ENCODE results near the gene CPB1.

CPB1 gene

GRCh38 chr3:148882288-148882687 is 54.7 kb downstream of the CPB1 start:
- no peak for TF ChIP-seq POLR2AphosphoS5 (IDR thresholded peaks at IDR 0.05; ENCODE audit: low read depth, low read length)
- no peak for TF ChIP-seq FOXP2 (optimal IDR thresholded peaks at IDR 0.05; ENCODE audit: borderline replicate concordance, extremely low read depth, extremely low read length, insufficient read depth)
- no peak for TF ChIP-seq SIN3A (IDR thresholded peaks at IDR 0.05; ENCODE audit: borderline replicate concordance, insufficient read depth, low read length)
- TF ChIP-seq REST (IDR thresholded peaks at IDR 0.05; ENCODE audit: insufficient read depth in 1 of 2, low read depth in 2 of 2, low read length in 2 of 2): no peak
- TF ChIP-seq TAF1 (IDR thresholded peaks at IDR 0.05; ENCODE audit: borderline replicate concordance, insufficient read depth, low read length): no peak

- no peak for TF ChIP-seq SIN3A (IDR thresholded peaks at IDR 0.05; ENCODE audit: borderline replicate concordance, insufficient read depth, low read length)
- TF ChIP-seq TAF1 (IDR thresholded peaks at IDR 0.05; ENCODE audit: borderline replicate concordance, insufficient read depth, low read length): no peak
- TF ChIP-seq FOXP2 (optimal IDR thresholded peaks at IDR 0.05; ENCODE audit: borderline replicate concordance, extremely low read depth, extremely low read length, insufficient read depth): no peak
- TF ChIP-seq REST (IDR thresholded peaks at IDR 0.05; ENCODE audit: insufficient read depth in 1 of 2, low read depth in 2 of 2, low read length in 2 of 2): no peak
- no peak for TF ChIP-seq POLR2AphosphoS5 (IDR thresholded peaks at IDR 0.05; ENCODE audit: low read depth, low read length)
Measured at GRCh38 chr3:148883163-148883562, 55.6 kb downstream of the CPB1 start.

GRCh38 chr3:148884261-148884660 is 56.6 kb downstream of the CPB1 start:
- TF ChIP-seq REST (IDR thresholded peaks at IDR 0.05; ENCODE audit: insufficient read depth in 1 of 2, low read depth in 2 of 2, low read length in 2 of 2) (no peak), SIN3A (IDR thresholded peaks at IDR 0.05; ENCODE audit: borderline replicate concordance, insufficient read depth, low read length) (no peak), TAF1 (IDR thresholded peaks at IDR 0.05; ENCODE audit: borderline replicate concordance, insufficient read depth, low read length) (no peak), FOXP2 (optimal IDR thresholded peaks at IDR 0.05; ENCODE audit: borderline replicate concordance, extremely low read depth, extremely low read length, insufficient read depth) (no peak), POLR2AphosphoS5 (IDR thresholded peaks at IDR 0.05; ENCODE audit: low read depth, low read length) (no peak)

- TF ChIP-seq SIN3A (IDR thresholded peaks at IDR 0.05; ENCODE audit: borderline replicate concordance, insufficient read depth, low read length): no peak
- TF ChIP-seq TAF1 (IDR thresholded peaks at IDR 0.05; ENCODE audit: borderline replicate concordance, insufficient read depth, low read length): no peak
- no peak for TF ChIP-seq POLR2AphosphoS5 (IDR thresholded peaks at IDR 0.05; ENCODE audit: low read depth, low read length)
- TF ChIP-seq FOXP2 (optimal IDR thresholded peaks at IDR 0.05; ENCODE audit: borderline replicate concordance, extremely low read depth, extremely low read length, insufficient read depth): no peak
Measured at GRCh38 chr3:148889828-148890227, 62.2 kb downstream of the CPB1 start.

GRCh38 chr3:148896062-148896461 is 68.5 kb downstream of the CPB1 start:
- no peak for TF ChIP-seq SIN3A (IDR thresholded peaks at IDR 0.05; ENCODE audit: borderline replicate concordance, insufficient read depth, low read length)
- TF ChIP-seq TAF1 (IDR thresholded peaks at IDR 0.05; ENCODE audit: borderline replicate concordance, insufficient read depth, low read length): no peak

- TF ChIP-seq SIN3A (IDR thresholded peaks at IDR 0.05; ENCODE audit: borderline replicate concordance, insufficient read depth, low read length) (no peak), FOXP2 (optimal IDR thresholded peaks at IDR 0.05; ENCODE audit: borderline replicate concordance, extremely low read depth, extremely low read length, insufficient read depth) (no peak), POLR2AphosphoS5 (IDR thresholded peaks at IDR 0.05; ENCODE audit: low read depth, low read length) (no peak), TAF1 (IDR thresholded peaks at IDR 0.05; ENCODE audit: borderline replicate concordance, insufficient read depth, low read length) (no peak), REST (IDR thresholded peaks at IDR 0.05; ENCODE audit: insufficient read depth in 1 of 2, low read depth in 2 of 2, low read length in 2 of 2) (no peak)
Measured at GRCh38 chr3:148901987-148902791, 74.6 kb downstream of the CPB1 start.

All from PFSK-1 (cell line).